ENCODE measurements around the gene TMEM87B.
"Not testable (repeated sequence)": the region's sequence is repeated elsewhere in the genome, so short reads cannot be mapped to it uniquely, and the experiment has no call there.

Gene TMEM87B

DNA sequence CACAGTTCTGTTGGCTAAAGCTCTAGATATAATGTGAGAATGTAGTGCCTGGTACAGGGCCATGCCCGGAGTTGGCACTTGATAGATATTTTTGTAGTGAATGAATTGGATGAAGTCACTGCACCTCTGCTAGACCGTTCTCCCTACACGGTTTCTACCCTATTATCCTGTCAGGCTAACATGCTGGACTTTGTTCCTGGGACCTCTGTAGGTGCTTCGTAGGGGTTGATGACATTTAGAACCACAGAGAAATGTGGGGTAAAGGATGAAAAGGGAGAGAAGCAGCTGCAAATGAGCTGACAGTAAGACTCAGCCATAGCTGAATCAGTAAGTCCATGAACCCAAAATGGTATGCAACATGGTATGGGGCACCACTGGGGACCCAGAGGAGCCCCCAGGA lies 79.1 kb downstream of the TMEM87B start:
- no peak for DNase-seq

DNA sequence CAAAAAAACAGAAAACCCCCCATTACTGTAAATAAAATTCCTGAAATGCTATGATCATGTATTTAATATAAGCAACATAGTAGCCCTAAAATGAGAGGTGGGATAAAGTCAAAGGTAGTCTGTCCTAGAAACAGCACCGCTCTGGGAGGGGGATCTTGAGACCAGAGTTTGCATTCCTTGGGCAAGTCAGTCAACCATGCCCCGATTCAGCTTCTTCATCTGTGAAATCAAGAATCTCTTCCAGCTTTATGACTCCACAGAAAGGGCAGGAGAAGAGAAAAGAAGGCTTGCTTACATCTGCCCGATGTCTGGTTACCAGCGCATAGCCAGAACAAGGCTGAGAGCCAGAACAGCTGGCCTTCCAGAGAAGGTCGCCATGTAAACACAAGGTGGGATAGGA lies 81.0 kb downstream of the TMEM87B start:
- no peak for DNase-seq

DNA sequence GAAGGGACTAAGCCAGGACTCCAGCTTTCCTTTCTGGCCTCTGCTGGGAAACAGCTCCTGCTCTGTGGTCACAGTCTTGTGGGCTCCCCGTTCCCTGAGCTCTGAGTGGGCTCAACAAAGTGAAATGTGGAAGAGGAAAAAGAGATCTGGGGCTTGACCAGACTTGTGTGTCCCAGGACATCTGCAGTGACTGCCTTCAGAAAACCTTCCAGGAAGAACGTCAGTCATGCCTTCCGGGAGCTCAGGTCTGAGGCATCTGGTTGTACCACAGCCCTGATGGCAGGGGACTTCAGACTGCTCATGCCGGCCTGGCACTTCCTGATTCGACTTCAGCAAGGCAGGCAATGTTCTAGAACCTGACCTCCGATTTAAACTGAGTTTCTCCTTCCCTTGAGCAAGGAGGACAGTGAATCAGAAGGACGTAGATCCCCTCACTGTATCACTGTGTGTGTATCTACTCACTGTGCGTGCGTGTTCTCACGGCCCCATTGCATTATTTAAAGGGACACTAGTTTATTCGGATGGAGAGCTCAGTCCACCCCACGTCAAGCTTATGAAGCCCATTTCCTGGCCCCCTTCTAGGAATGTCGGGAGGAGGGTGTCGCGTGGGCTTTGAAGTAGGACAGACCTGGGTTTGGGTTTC lies 82.6 kb downstream of the TMEM87B start:
- DNase-seq = no peak

DNA sequence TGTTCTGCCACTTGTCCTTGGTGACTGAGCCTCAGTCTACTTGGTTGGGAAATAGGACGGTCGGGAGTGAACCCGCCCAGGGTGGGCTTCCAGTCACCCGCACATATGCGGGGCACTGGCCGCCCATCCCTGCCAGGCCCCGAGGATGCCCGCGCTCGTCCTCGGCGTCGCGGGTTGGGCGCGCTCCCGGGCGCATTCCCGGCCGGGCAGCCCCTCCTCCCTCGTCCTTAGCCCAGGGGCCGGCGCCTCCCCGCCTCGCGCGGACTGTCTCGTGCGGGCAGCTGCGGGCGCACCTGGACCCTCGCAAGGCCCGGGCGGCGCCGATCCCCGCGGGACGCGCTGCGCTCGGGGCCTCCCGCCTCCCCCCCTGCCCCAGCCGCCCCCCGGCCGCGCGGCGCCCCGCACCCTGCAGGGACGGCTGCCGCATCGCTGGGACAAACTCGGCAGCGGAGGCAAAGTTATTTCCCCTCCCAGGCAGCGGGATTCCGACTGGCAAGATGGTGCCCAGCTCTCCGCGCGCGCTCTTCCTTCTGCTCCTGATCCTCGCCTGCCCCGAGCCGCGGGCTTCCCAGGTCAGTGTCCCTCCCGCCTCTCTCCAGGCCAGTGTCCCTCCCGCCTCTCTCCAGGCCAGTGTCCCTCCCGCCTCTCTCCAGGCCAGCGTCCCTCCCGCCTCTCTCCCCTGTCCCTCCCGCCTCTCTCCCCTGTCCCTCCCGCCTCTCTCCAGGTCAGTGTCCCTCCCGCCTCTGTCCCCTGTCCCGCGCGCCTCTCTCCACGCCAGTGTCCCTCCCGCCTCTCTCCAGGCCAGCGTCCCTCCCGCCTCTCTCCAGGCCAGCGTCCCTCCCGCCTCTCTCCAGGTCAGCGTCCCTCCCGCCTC lies 83.3 kb downstream of the TMEM87B start, which contains the start of gene FBLN7:
FBLN7 (plus strand) TSS at position 227 of the 874 bp plus-strand sequence; CDS start at position 498, 271 bp downstream.
- DNase-seq = peak in 1 of 2 experiments; percentile 24

DNA sequence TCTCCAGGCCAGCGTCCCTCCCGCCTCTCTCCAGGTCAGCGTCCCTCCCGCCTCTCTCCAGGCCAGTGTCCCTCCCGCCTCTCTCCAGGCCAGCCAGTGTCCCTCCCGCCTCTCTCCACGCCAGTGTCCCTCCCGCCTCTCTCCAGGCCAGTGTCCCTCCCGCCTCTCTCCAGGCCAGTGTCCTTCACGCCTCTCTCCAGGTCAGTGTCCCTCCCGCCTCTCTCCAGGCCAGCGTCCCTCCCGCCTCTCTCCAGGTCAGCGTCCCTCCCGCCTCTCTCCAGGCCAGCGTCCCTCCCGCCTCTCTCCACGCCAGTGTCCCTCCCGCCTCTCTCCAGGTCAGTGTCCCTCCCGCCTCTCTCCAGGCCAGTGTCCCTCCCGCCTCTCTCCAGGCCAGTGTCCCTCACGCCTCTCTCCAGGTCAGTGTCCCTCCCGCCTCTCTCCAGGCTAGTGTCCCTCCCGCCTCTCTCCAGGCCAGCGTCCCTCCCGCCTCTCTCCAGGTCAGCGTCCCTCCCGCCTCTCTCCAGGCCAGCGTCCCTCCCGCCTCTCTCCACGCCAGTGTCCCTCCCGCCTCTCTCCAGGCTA lies 84.1 kb downstream of the TMEM87B start:
- DNase-seq = not testable (repeated sequence)

DNA sequence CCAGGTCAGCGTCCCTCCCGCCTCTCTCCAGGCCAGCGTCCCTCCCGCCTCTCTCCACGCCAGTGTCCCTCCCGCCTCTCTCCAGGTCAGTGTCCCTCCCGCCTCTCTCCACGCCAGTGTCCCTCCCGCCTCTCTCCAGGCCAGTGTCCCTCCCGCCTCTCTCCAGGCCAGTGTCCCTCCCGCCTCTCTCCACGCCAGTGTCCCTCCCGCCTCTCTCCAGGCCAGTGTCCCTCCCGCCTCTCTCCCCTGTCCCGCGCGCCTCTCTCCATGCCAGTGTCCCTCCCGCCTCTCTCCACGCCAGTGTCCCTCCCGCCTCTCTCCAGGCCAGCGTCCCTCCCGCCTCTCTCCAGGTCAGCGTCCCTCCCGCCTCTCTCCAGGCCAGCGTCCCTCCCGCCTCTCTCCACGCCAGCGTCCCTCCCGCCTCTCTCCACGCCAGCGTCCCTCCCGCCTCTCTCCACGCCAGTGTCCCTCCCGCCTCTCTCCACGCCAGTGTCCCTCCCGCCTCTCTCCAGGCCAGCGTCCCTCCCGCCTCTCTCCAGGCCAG lies 84.7 kb downstream of the TMEM87B start:
- not testable (repeated sequence) for DNase-seq

DNA sequence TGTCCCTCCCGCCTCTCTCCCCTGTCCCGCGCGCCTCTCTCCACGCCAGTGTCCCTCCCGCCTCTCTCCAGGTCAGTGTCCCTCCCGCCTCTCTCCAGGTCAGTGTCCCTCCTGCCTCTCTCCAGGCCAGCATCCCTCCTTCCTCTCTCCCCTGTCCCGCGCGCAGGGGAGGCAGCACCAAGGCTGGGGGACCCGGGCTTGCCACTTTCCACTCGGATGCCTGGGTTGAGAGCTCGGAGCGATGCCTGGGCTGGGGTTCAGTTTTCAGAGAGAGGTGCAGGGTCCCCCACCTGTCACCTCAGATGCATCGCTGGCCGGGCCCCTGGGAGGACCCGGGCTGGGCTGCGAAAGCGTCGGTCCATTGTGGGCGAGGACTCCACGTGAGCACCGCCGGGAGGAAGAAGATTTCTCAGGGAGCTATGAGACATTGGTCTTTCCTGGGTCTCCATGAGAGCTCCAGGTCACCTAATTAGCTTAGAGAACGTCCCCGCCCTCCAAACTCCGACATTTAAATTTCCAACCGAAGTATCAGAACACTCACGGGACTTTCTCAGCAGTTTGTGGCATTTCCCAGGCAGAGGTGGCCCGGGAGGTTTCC lies 85.2 kb downstream of the TMEM87B start:
- no peak for DNase-seq

DNA sequence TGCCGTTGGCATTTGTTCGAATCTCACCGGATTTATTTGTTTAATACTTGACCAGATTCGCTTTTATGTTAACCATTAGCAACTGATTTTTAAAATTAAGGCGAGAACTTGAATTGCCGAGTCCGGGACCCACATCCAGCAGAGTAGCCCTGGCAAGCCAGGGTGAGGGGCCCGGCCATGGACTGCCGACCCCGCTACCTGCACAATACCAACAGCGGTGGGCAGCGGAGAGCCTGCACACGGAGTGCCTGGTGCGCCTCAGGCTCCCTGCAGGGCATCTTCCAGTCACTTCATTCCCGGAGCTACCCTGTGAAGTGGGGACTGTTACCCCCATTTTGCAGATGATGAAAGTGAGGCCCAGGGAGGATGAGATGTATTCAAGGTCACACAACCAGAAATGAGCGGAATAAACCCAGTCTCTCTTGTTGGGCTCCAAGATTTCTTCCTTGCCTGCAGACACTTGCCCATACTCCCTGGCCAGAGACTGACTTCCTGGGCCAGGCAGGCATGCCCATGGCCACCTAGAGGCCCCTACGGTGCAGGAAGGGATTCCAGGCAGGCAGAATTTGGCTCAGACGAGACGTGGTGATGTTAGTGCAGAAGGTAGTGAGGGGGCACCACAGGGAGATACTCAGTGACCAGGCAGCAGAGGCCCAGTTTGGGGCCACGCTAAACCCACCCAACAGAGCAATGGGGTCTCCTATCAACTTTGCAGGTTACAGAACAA lies 86.0 kb downstream of the TMEM87B start:
- no peak for DNase-seq

DNA sequence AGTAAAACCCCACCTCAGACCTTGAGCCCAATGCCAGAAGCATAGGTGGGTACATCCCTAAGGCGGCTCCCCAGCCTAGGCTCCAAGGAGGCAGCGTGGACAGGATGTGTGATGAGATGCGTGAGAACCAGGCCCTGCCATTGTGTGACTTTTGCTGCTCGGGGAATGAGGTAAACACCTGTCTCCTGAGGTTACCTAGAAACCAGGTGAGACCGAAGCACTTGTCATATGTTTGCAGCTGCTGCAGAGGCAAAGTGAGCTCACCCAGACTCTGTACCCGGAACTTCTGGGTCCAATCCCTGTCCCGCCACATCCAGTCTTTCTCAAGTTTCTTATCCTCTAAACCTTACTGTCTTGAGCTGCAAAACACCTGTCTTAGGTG lies 86.5 kb downstream of the TMEM87B start:
- no peak for DNase-seq

DNA sequence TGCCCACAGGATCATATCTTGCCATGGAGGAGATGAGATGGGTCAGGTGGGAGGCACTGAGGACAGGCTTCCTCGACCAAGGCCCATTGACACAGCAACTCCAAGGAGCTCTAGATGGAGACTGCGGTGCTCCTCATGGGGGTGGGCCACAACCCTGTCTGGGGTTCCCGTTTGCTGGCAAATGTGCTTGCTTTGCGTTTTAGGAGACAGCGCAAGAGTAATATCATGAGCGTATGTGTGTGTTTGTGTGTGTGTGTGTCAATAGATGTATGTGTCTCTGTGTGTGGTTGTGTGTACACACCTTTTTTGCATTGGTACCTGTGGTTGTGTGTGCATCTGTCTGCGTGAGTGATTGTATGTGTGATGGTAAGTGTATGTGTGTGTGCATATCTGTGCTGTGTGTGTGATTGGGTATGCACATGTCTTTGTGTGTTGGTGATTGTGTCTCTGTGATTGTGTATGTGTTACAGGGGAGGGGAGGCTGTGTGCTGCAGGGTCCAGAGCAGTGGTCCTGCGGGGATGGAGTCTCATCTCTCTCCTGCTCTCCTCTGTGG lies 87.5 kb downstream of the TMEM87B start:
- DNase-seq = no peak

DNA sequence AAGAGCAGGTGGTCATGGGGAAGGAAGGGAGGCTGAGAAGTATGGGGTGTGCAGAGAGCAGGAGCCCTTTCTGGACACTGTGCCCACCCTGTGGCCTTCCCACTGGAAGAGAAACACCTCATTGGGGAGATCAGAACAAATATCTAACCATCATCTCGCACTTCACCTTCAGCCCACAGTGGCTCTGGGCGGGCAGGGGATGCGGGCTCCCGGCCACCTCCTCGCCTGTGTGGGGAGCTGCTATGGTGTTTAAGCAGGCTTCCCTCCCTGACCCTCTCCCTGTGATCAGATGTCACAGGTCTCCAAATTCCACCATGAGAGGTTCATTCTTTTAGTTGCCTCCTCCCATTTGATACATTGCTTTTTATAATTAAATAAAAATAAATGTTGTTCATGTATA lies 88.1 kb downstream of the TMEM87B start:
- no peak for DNase-seq

DNA sequence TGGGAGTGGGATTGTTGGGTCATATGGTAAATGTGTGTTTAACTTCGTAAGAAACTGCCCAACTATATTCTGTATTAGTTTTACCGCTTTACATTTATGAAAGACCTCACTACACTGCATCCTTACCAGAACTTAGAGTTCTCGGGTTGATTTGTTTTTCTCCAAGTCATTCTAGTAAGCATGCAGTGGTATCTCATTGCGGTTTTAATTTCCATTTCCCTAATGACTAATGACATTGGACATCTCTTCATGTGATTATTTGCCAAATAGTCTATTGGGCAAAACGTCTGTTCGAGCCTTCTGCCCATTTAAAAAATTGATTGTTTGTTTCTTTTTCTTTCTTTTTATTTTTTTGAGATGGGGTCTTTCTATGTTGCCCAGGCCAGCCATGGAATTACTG lies 89.9 kb downstream of the TMEM87B start:
- no peak for DNase-seq

DNA sequence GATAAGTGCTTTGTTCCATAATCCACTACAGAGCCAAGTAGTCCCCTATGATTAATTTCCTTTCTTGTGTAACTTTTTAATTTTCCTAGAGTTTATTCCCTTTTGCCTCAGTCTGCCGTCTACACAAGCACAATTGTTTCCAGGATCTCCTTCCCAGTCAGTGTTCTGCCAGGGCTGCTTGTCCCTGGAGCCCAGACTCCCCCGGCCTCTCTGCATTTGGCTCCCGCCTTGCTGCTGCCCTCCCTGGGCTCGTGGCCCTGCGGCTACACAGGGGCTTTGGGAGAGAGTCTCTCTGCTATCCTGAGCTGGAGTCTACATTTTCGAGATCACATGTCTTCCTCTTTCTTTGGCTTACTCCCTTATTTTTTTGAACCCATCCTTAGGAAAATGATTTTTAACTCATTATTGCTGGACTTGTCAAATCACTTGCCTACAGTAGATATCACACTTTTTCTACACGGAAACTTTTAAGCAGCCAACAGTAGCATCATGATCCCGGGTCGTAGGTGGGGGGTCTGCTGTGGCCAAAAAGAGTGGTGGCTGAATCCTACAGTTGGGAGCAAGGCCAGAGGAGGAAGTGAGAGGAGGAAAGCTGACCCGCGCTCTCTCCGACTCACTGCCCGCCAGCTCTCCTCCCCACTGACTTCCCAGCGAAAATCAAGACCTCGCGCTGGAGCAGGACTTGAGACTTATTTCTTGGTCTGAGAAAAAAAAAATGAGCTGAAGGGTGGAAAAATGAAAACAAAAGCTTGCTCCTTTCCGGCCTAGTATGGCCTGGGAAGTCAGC lies 92.5 kb downstream of the TMEM87B start:
- DNase-seq = no peak

DNA sequence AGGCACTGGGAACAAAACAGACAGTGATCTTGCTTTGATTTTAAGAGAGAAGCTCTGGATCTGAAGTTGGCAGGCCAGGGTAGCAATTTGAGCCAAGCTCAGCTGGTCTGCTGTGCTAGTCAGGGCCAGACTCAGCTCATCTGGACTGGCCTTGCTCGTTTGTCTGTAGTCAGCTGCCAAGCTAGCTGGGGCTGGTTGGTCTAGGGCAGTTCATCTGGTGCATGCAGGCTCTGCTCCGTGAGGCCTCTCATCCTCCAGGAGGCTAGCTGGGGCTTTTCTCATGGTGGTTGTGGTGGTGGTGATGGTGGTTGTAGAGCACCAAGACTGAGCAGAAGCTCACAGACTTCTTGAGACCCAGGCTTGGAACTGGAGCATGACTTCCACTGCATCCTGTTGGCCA lies 93.4 kb downstream of the TMEM87B start:
- no peak for DNase-seq

DNA sequence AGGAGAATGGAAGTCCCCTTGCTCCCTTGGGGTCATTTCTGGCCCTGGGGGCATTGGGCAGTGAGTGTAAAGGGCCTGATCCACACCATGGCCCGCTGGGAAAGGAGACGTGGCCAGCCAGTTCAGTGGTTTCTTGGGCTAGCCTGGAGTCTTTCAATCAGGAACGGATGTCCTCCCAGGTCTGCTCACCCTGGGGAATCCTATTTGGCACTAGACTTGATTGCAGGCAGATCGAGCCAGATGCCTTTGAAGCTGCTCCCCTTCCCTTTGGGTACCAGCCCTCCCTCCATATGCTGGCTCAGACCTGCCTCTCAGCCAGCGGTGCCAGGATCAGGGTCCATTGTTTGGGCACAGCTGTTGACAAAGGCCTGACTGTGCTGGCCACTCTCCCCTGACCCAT lies 94.1 kb downstream of the TMEM87B start:
- DNase-seq = no peak

DNA sequence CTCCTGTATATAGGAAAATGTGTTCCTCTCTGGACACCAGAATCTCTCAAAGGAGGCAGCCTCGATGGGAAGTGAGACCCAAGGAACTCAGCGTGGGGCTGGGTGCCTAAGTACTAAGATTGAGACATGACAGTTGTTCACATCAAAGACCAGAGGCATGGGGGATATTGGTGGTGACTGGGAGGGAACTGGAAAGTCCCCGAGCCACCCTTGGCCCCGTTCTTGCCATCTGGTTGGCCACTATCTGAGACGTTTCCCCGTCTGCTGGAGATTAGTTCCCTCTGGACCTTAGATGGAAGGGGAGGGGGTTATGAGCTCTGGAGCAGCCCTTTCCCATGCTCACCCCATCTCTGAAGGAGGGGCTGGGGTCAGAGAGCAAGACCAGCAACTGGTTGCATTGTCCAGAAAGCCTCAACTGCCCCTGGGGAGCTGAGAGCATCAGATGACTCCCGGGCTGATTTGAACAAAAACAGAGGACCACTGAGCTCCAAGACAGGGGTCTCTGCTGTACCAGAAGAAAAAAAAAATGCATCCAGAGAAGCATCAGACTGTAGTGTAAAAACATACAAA lies 94.9 kb downstream of the TMEM87B start:
- no peak for DNase-seq

DNA sequence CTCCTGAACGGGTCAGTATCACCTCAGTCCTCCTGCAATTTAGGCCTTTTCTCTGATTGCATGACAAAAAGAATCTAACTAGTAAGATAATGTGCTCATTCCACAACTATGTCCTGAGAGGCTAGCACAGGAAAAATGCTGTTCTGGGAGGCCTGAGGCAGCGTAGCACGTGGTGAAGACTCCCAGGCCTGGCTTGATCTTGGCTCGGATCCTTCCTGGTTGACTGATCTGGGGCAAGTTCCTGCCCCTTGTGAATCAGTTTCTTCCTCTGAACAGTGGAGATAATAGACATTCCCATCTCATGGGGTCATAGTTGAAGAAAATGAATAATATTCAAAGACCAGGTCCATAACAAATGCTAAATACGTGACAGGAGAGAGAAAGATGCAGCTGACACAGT lies 95.4 kb downstream of the TMEM87B start:
- no peak for DNase-seq

DNA sequence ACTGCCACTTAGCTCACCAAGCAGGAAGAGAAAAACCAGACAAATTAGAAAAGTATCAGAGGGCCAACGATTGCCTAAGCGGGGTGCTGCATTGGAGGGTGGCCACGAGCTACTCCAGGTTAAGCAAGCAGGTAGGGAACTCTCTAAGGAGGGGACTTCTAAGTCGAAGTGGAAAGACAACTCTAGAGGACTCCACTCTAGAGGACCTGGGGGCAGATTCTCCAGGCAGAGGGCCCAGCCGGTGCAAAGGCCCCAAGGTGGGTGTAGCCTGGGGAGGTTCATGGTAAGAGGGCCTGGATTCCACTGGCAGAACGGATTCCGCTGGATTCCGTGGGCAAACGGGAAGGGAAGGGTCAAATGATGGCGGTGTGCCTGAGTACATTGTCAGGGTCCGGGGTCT lies 95.8 kb downstream of the TMEM87B start:
- no peak for DNase-seq

DNA sequence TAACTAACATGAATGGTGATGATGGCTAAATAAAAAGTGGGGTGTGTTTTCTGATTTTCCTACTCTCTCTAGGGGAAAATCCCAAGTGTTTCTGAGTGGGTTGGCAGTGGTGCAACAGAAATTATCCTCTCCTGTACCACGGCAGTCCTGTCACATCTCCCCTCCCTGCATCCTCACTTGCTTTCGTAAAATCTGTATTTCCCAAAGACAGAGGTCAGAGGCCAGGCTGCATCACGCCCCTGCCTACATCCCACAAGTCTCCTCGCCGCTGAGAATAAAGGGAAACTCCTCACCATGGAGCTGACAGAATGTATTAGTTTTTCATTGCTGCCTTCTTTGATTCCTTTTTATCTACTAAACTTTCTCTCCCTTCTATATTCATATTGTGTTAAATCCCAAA lies 96.2 kb downstream of the TMEM87B start:
- DNase-seq = no peak

DNA sequence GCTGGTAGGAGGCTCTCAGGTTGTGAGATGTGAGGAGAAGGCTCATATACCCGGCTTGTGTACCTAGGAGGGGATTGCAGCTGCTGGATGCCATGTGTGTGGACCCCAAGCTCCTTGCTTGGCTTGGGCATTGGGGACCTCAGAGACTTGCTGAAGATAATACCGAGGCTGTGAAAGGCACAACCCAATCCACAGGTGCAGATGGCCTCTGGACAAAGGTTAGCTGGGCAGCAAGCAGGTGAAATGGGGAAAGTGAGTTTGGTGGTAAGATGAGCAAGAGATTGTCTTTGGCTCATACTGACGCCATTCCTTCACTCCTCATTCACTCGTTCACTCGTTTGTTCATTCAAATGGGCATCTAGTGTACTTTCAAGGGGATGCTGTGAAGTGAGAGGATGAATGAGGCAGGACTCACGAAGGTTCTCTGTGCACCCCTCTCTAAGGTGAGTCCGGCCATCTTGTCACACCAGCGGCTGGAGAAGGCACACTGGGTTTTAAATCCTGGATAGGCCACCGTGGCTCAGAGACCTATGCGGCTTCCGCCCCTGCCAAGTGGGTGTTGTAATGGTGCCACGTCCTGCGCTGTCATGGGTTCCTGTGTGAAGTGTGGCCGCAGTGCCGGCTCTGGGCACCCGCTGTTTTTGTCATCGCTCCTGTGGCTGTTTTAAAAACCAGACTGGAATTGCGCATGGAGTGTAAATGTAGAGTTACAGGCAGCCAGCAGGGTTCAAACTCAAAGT lies 96.8 kb downstream of the TMEM87B start:
- no peak for DNase-seq

Data from NCI-H524 (cell line).